Cardiac fibroblast (primary cell): ENCODE results near the gene ZNF516.

Source experiments
- DNase-seq, 2 donors: peaks; one replicate each; pipeline versions ENCODE4 v3.0.0 to v3.0.0-alpha.2; 2010; ENCODE audit warnings: low read depth in 2 of 2
- H3K4me3 ChIP-seq, 2 donors: replicated peaks in 1 of 2; 1 replicate in 1 of 2; 2 replicates in 1 of 2; pipeline ENCODE4 v1.5.1; 2011; ENCODE audit warnings: low read depth in 2 of 2, low read length in 2 of 2, mild to moderate bottlenecking in 2 of 2, moderate library complexity in 1 of 2
- CTCF ChIP-seq: IDR thresholded peaks from one replicate; pipeline ENCODE4 v1.5.1; 2011; ENCODE audit warnings: low read depth, mild to moderate bottlenecking, low read length, inconsistent platforms

ZNF516 gene

GRCh38 chr18:76529433-76529811 lies 34.4 kb upstream of the ZNF516 start:
- DNase-seq, result no peak
- no peak overlapping the region for H3K4me3 ChIP-seq
- no peak for TF ChIP-seq CTCF

GRCh38 chr18:76528477-76529432 lies 33.7 kb upstream of the ZNF516 start:
- TF ChIP-seq CTCF, result no peak
- DNase-seq, result peak; percentile 50 to 61
- H3K4me3 ChIP-seq, result peak overlapping the region; percentile 28 to 41

- no peak for TF ChIP-seq CTCF
- no peak for DNase-seq
- no peak overlapping the region for H3K4me3 ChIP-seq
Observed at GRCh38 chr18:76525911-76526310, 30.9 kb upstream of the ZNF516 start.

- H3K4me3 ChIP-seq, result peak overlapping the region; percentile 36 to 48
- DNase-seq, result peak; percentile 67 to 83
- TF ChIP-seq CTCF, result no peak
Observed at GRCh38 chr18:76524900-76525698, 30.1 kb upstream of the ZNF516 start.

- no peak for TF ChIP-seq CTCF
- no peak overlapping the region for H3K4me3 ChIP-seq
- no peak for DNase-seq
Observed at GRCh38 chr18:76524477-76524876, 29.4 kb upstream of the ZNF516 start.

GRCh38 chr18:76522551-76522950 lies 27.5 kb upstream of the ZNF516 start:
- H3K4me3 ChIP-seq, result no peak overlapping the region
- no peak for TF ChIP-seq CTCF

More at GRCh38 chr18:76522551-76522950, 27.5 kb upstream of the ZNF516 start:
- no peak for DNase-seq
